ENCODE results near the gene SKIC8. TPM values are rescaled to one million over a fixed set of nuclear protein-coding genes. Genes with fewer than 3 reads are reported as not detected.

The SKIC8 gene
- 34.0 TPM for polyA plus RNA-seq (2013, experiment 1 of 2)
- polyA plus RNA-seq (2013, experiment 2 of 2) = 34.5 TPM

GRCh38 chr15:78299101-78299930, at the start of gene SKIC8:
Gene SKIC8, minus strand, starts transcription at chr15:78299609. Its CDS starts 3,923 bp downstream, at chr15:78295686.
- Histone ChIP-seq H2BK120ac (ENCODE audit: low read depth, low read length) (no peak within 1 kb of the TSS), H2BK5ac (ENCODE audit: low read length) (no peak within 1 kb of the TSS), H3K36me3 (replicated peaks in 1 of 2; ENCODE audit: control insufficient read depth in 2 of 2, insufficient read depth in 2 of 2, low read length in 2 of 2) (peaks cover 0 to 12% of the 10 kb centered on the region in 2 donors), H2BK15ac (ENCODE audit: low read length) (no peak within 1 kb of the TSS), H3K79me1 (ENCODE audit: low read depth, low read length) (no peaks in the 10 kb centered on the region), H3K27ac (replicated peaks; ENCODE audit: low read length) (peak within 1 kb of the TSS; percentile 19), H2BK12ac (ENCODE audit: low read length) (no peak within 1 kb of the TSS), H4K91ac (ENCODE audit: low read depth, low read length, poor library complexity) (no peak within 1 kb of the TSS), H3K4ac (ENCODE audit: low read length) (no peak within 1 kb of the TSS), H3K18ac (ENCODE audit: low read length) (peak within 1 kb of the TSS; percentile 92), H4K8ac (ENCODE audit: low read depth, low read length) (peak within 1 kb of the TSS; percentile 74), H3K14ac (ENCODE audit: low read length) (no peak within 1 kb of the TSS), H3K4me3 (ENCODE audit: low read length in 2 of 2) (peak within 1 kb of the TSS; percentile 85 to 94), H2AK5ac (ENCODE audit: low read depth, low read length) (peak within 1 kb of the TSS; percentile 23), H2AFZ (ENCODE audit: low read length) (peak within 1 kb of the TSS; percentile 87), H3K4me1 (ENCODE audit: control insufficient read depth in 2 of 2, insufficient read depth in 1 of 2, low read depth in 1 of 2, low read length in 2 of 2) (peaks cover 0 to 2% of the 10 kb centered on the region in 2 donors), H3K9me3 (replicated peaks in 1 of 2; ENCODE audit: control insufficient read depth in 2 of 2, insufficient read depth in 1 of 2, low read depth in 1 of 2, low read length in 2 of 2) (no peaks in the 10 kb centered on the region), H3K9ac (ENCODE audit: low read depth, low read length, poor library complexity) (peak within 1 kb of the TSS; percentile 93), H3K23ac (ENCODE audit: low read depth, low read length, poor library complexity) (peak within 1 kb of the TSS; percentile 94), H3K27me3 (ENCODE audit: control insufficient read depth in 3 of 3, insufficient read depth in 3 of 3, low read depth in 1 of 3, low read length in 3 of 3) (no peaks in the 10 kb centered on the region), H3K4me2 (ENCODE audit: insufficient read depth, low read length, poor library complexity, severe bottlenecking) (peak within 1 kb of the TSS; percentile 72)
- WGBS, 2 donors (ENCODE audit: extremely low coverage in 2 of 2, insufficient read length in 2 of 2, insufficient replicate concordance in 1 of 2) = no CpG with 5 or more reads among the region's 55 CpGs
- peak; percentile 89 for DNase-seq (ENCODE audit: low spot score)

- Histone ChIP-seq H3K9me3 (replicated peaks in 1 of 2; ENCODE audit: control insufficient read depth in 2 of 2, insufficient read depth in 1 of 2, low read depth in 1 of 2, low read length in 2 of 2) (no peaks in the 10 kb centered on the region), H3K27ac (replicated peaks; ENCODE audit: low read length) (no peak overlapping the region), H3K4me1 (ENCODE audit: control insufficient read depth in 2 of 2, insufficient read depth in 1 of 2, low read depth in 1 of 2, low read length in 2 of 2) (peaks cover 8 to 17% of the 10 kb centered on the region in 2 donors), H2BK15ac (ENCODE audit: low read length) (no peak overlapping the region), H3K79me1 (ENCODE audit: low read depth, low read length) (peaks cover 2% of the 10 kb centered on the region), H3K27me3 (ENCODE audit: control insufficient read depth in 3 of 3, insufficient read depth in 3 of 3, low read depth in 1 of 3, low read length in 3 of 3) (no peaks in the 10 kb centered on the region), H2AFZ (ENCODE audit: low read length) (peak overlapping the region; percentile 33), H3K14ac (ENCODE audit: low read length) (no peak overlapping the region), H2BK12ac (ENCODE audit: low read length) (peak overlapping the region; percentile 85), H2BK5ac (ENCODE audit: low read length) (no peak overlapping the region), H2AK5ac (ENCODE audit: low read depth, low read length) (no peak overlapping the region), H3K4me2 (ENCODE audit: insufficient read depth, low read length, poor library complexity, severe bottlenecking) (no peak overlapping the region), H4K8ac (ENCODE audit: low read depth, low read length) (no peak overlapping the region), H4K91ac (ENCODE audit: low read depth, low read length, poor library complexity) (no peak overlapping the region), H3K23ac (ENCODE audit: low read depth, low read length, poor library complexity) (no peak overlapping the region), H3K4me3 (ENCODE audit: low read length in 2 of 2) (no peak overlapping the region), H3K18ac (ENCODE audit: low read length) (no peak overlapping the region), H2BK120ac (ENCODE audit: low read depth, low read length) (no peak overlapping the region), H3K4ac (ENCODE audit: low read length) (no peak overlapping the region), H3K9ac (ENCODE audit: low read depth, low read length, poor library complexity) (no peak overlapping the region), H3K36me3 (replicated peaks in 1 of 2; ENCODE audit: control insufficient read depth in 2 of 2, insufficient read depth in 2 of 2, low read length in 2 of 2) (peaks cover 25 to 53% of the 10 kb centered on the region in 2 donors)
- no CpG with 5 or more reads among the region's 17 CpGs for WGBS, 2 donors (ENCODE audit: extremely low coverage in 2 of 2, insufficient read length in 2 of 2, insufficient replicate concordance in 1 of 2)
- DNase-seq (ENCODE audit: low spot score) = no peak
Measured at GRCh38 chr15:78347586-78348543, 48.5 kb upstream of the SKIC8 start.

- no peak overlapping the region for H3K4ac ChIP-seq (ENCODE audit: low read length)
- no peak overlapping the region for H3K14ac ChIP-seq (ENCODE audit: low read length)
- no peak overlapping the region for H3K18ac ChIP-seq (ENCODE audit: low read length)
- H3K9ac ChIP-seq (ENCODE audit: low read depth, low read length, poor library complexity) = no peak overlapping the region
- H2BK120ac ChIP-seq (ENCODE audit: low read depth, low read length) = no peak overlapping the region
- no peak overlapping the region for H3K4me2 ChIP-seq (ENCODE audit: insufficient read depth, low read length, poor library complexity, severe bottlenecking)
- no peak overlapping the region for H4K8ac ChIP-seq (ENCODE audit: low read depth, low read length)
- no peak overlapping the region for H3K23ac ChIP-seq (ENCODE audit: low read depth, low read length, poor library complexity)
- DNase-seq (ENCODE audit: low spot score) = no peak
- no peaks in the 10 kb centered on the region for H3K27me3 ChIP-seq (ENCODE audit: control insufficient read depth in 3 of 3, insufficient read depth in 3 of 3, low read depth in 1 of 3, low read length in 3 of 3)
- no peak overlapping the region for H3K27ac ChIP-seq (replicated peaks; ENCODE audit: low read length)
- no peak overlapping the region for H4K91ac ChIP-seq (ENCODE audit: low read depth, low read length, poor library complexity)
- WGBS, 2 donors (ENCODE audit: extremely low coverage in 2 of 2, insufficient read length in 2 of 2, insufficient replicate concordance in 1 of 2) = no CpG with 5 or more reads among the region's 9 CpGs
- H2BK15ac ChIP-seq (ENCODE audit: low read length) = no peak overlapping the region
- H2BK12ac ChIP-seq (ENCODE audit: low read length) = no peak overlapping the region
- H3K4me3 ChIP-seq (ENCODE audit: low read length in 2 of 2) = no peak overlapping the region
- no peak overlapping the region for H2AK5ac ChIP-seq (ENCODE audit: low read depth, low read length)
- H3K4me1 ChIP-seq (ENCODE audit: control insufficient read depth in 2 of 2, insufficient read depth in 1 of 2, low read depth in 1 of 2, low read length in 2 of 2) = peaks cover 12 to 35% of the 10 kb centered on the region in 2 donors
- peaks cover 25 to 53% of the 10 kb centered on the region in 2 donors for H3K36me3 ChIP-seq (replicated peaks in 1 of 2; ENCODE audit: control insufficient read depth in 2 of 2, insufficient read depth in 2 of 2, low read length in 2 of 2)
- no peaks in the 10 kb centered on the region for H3K9me3 ChIP-seq (replicated peaks in 1 of 2; ENCODE audit: control insufficient read depth in 2 of 2, insufficient read depth in 1 of 2, low read depth in 1 of 2, low read length in 2 of 2)
- no peak overlapping the region for H2AFZ ChIP-seq (ENCODE audit: low read length)
- H3K79me1 ChIP-seq (ENCODE audit: low read depth, low read length) = peaks cover 7% of the 10 kb centered on the region
- H2BK5ac ChIP-seq (ENCODE audit: low read length) = no peak overlapping the region
Measured at GRCh38 chr15:78345396-78346125, 46.2 kb upstream of the SKIC8 start.

Measured in neuronal stem cell (in vitro differentiated cells).